GM06990 (cell line): ENCODE measurements around the gene CPXM2.

Experiments used
- DNase-seq: peaks from one replicate; pipeline ENCODE4 v3.0.0-alpha.2; 2011; ENCODE audit not compliant: insufficient read length; ENCODE audit errors: extremely low read depth
- H3K27me3 ChIP-seq: replicated peaks from 2 replicates; pipeline ENCODE4 v1.6.0; 2011; ENCODE audit warnings: low read length; ENCODE audit not compliant: control insufficient read depth, insufficient read depth
- H3K36me3 ChIP-seq: 2 replicates; pipeline ENCODE4 v1.5.1; 2011; ENCODE audit warnings: low read length; ENCODE audit not compliant: control insufficient read depth, insufficient read depth
- H3K4me3 ChIP-seq: replicated peaks from 2 replicates; pipeline ENCODE4 v1.5.1; 2011; ENCODE audit warnings: low read depth, mild to moderate bottlenecking, control low read depth, low read length
- TF ChIP-seq, protein P1 (sequence below): IDR thresholded peaks from 2 replicates; pipeline ENCODE4 v1.5.1; 2011; ENCODE audit warnings: low read length, control low read depth, mild to moderate bottlenecking, inconsistent platforms; ENCODE audit not compliant: insufficient read depth, poor library complexity, severe bottlenecking

CPXM2 gene

DNA sequence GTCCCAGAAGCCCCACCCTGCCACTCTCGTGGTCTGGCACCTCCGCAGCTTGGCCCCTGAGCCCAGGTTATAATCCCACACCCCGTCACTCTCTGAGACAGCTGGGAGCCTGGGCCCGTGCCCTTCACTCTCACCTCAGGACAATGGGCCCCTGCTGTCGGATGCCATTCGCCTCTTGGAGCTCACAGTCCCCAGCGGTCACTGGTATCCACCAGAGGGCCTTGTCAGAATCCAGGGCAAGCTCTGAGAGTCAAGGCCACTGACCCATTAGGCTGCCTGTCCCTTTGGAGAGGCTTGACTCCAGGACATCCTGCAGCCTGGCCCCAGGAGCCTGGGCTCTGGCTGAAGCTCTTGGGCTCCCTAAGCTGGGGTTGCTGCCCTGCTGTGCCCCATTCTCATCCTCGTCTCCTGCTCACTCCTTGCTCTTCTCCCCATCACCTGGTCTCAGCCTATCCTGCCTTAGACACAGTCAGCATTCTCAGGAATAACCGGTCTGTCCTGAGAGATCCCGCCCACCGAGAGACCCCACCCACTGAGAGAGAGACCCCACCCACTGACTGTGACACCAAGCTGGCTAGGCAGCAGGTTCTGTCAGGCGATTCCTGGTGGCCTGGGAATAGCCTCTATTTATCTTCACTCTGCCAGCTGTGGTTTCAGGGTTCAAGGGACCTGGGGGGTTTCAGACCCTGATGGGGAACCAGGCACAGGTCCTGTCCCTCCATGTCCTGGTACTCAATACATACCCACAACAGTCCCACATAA lies 27.7 kb downstream of the CPXM2 start:
- TF ChIP-seq, protein P1, sequence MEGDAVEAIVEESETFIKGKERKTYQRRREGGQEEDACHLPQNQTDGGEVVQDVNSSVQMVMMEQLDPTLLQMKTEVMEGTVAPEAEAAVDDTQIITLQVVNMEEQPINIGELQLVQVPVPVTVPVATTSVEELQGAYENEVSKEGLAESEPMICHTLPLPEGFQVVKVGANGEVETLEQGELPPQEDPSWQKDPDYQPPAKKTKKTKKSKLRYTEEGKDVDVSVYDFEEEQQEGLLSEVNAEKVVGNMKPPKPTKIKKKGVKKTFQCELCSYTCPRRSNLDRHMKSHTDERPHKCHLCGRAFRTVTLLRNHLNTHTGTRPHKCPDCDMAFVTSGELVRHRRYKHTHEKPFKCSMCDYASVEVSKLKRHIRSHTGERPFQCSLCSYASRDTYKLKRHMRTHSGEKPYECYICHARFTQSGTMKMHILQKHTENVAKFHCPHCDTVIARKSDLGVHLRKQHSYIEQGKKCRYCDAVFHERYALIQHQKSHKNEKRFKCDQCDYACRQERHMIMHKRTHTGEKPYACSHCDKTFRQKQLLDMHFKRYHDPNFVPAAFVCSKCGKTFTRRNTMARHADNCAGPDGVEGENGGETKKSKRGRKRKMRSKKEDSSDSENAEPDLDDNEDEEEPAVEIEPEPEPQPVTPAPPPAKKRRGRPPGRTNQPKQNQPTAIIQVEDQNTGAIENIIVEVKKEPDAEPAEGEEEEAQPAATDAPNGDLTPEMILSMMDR: no peak
- no peak for DNase-seq

GRCh38 chr10:123863183-123863575 lies 28.4 kb downstream of the CPXM2 start:
- Histone ChIP-seq H3K4me3 (no peak overlapping the region), H3K36me3 (no peaks in the 10 kb centered on the region), H3K27me3 (no peaks in the 10 kb centered on the region; the same call in none of the 2 replicates)
- DNase-seq: no peak
- TF ChIP-seq, protein P1: no peak

More for the DNA sequence above, 27.7 kb downstream of the CPXM2 start:
- no peaks in the 10 kb centered on the region; the same call in none of the 2 replicates for H3K27me3 ChIP-seq
- no peak overlapping the region for H3K4me3 ChIP-seq
- H3K36me3 ChIP-seq: no peaks in the 10 kb centered on the region

DNA sequence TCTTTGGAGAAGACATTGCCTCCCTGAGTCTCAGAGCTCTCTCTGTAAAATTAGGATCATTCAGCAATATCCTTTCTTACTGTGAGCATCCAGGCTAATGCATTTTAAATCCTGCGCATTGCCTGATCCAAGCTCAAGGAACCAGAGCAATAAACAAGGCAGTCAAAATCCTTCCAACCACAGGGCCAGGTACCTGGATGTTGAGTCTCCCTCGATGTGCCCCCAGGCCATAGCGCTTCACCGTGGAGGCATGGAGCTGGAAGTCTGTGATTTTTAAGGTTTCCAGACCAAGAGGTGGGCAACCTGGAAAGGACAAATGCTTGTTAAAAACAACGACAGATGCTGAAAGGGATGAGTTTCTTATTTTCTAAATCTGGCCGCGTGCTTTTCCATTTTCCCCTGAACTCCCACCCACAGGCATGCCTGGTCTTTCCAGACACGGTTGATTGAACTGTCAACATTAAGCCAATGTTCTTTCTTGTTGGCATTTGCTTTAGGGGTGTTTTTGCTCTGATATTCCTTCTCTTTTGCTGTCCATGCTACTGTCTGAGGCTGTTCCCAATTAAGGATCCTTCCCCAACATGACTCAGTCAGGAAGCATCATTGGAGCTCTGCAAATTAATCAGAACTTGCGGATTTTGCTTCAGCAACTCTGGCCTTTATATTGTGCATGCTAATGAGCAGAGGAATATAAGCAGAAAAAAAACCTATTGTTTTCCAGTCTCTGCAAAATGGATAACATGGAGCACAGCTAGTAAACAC lies 29.0 kb downstream of the CPXM2 start:
- TF ChIP-seq, protein P1: no peak
- H3K36me3 ChIP-seq: no peaks in the 10 kb centered on the region
- H3K27me3 ChIP-seq: no peaks in the 10 kb centered on the region; the same call in none of the 2 replicates
- no peak for DNase-seq
- no peak overlapping the region for H3K4me3 ChIP-seq

- no peak overlapping the region for H3K4me3 ChIP-seq
- TF ChIP-seq, protein P1: no peak
- H3K36me3 ChIP-seq: no peaks in the 10 kb centered on the region
- no peak for DNase-seq
- no peaks in the 10 kb centered on the region; the same call in none of the 2 replicates for H3K27me3 ChIP-seq
Observed at GRCh38 chr10:123860856-123861255, 30.8 kb downstream of the CPXM2 start.

GRCh38 chr10:123860209-123860608 lies 31.4 kb downstream of the CPXM2 start:
- no peaks in the 10 kb centered on the region; the same call in none of the 2 replicates for H3K27me3 ChIP-seq
- no peak for DNase-seq
- TF ChIP-seq, protein P1: no peak
- no peaks in the 10 kb centered on the region for H3K36me3 ChIP-seq
- no peak overlapping the region for H3K4me3 ChIP-seq
